Liver (tissue), 9 donors: ENCODE data around the gene RBM42. TPM values are rescaled to one million over a fixed set of nuclear protein-coding genes. Genes with fewer than 3 reads are reported as not detected.

Source experiments
- DNase-seq: peaks from one replicate; pipeline ENCODE4 v3.0.0-alpha.2; 2017; ENCODE audit warnings: low spot score
- H3K27ac ChIP-seq, 2 donors: one replicate each; pipeline ENCODE4 v1.7.0; 2013; ENCODE audit warnings: inconsistent platforms in 2 of 2, low read length in 2 of 2, control low read depth in 1 of 2, low read depth in 1 of 2, mild to moderate bottlenecking in 1 of 2
- H3K27me3 ChIP-seq, 4 donors: one replicate each; pipeline versions ENCODE4 v1.6.1 to v1.7.0; 2013; ENCODE audit warnings: low read length in 3 of 4, inconsistent platforms in 1 of 4, mild to moderate bottlenecking in 1 of 4, moderate library complexity in 1 of 4; ENCODE audit not compliant: control insufficient read depth in 4 of 4, insufficient read depth in 4 of 4
- H3K36me3 ChIP-seq, 4 donors: one replicate each; pipeline versions ENCODE4 v1.6.1 to v1.7.0; 2013; ENCODE audit warnings: low read length in 3 of 4, mild to moderate bottlenecking in 3 of 4, low read depth in 1 of 4, moderate library complexity in 1 of 4; ENCODE audit not compliant: control insufficient read depth in 4 of 4, insufficient read depth in 3 of 4
- H3K4me1 ChIP-seq, 4 donors: one replicate each; pipeline versions ENCODE4 v1.6.1 to v1.7.0; 2013; ENCODE audit warnings: low read length in 3 of 4, mild to moderate bottlenecking in 3 of 4, moderate library complexity in 1 of 4; ENCODE audit not compliant: control insufficient read depth in 4 of 4, insufficient read depth in 4 of 4
- H3K4me3 ChIP-seq, 3 donors: one replicate each; pipeline versions ENCODE4 v1.6.1 to v1.7.0; 2013; ENCODE audit warnings: low read length in 3 of 3, control low read depth in 1 of 3, low read depth in 1 of 3, mild to moderate bottlenecking in 1 of 3
- H3K9ac ChIP-seq, 2 donors: one replicate each; pipeline ENCODE4 v1.7.0; 2013; ENCODE audit warnings: low read length in 2 of 2, mild to moderate bottlenecking in 2 of 2, moderate library complexity in 2 of 2, control low read depth in 1 of 2, low read depth in 1 of 2
- H3K9me3 ChIP-seq, 4 donors: one replicate each; pipeline versions ENCODE4 v1.6.1 to v1.7.0; 2013; ENCODE audit warnings: low read length in 3 of 4; ENCODE audit not compliant: control insufficient read depth in 4 of 4
- ATF3 ChIP-seq: IDR thresholded peaks from 2 replicates; pipeline ENCODE4 v1.6.1; 2016; ENCODE audit warnings: antibody characterized with exemption
- CTCF ChIP-seq: fragments of 150-350 bp; IDR thresholded peaks from 2 replicates; pipeline ENCODE4 v1.5.1; 2017; ENCODE audit warnings: improper control_type of control experiment, low read depth, low read length; ENCODE audit not compliant: missing input control
- EGR1 ChIP-seq, 2 donors: IDR thresholded peaks; 2 replicates each; pipeline ENCODE4 v1.6.1; 2016 to 2018; ENCODE audit warnings: antibody characterized with exemption in 2 of 2, low read depth in 2 of 2
- FOXA2 ChIP-seq: IDR thresholded peaks from 2 replicates; pipeline ENCODE4 v1.6.1; 2016; ENCODE audit warnings: antibody characterized with exemption
- GABPA ChIP-seq, 2 donors: IDR thresholded peaks in 1 of 2; conservative IDR thresholded peaks in 1 of 2; 2 replicates each; pipeline ENCODE4 v1.6.1; 2016; ENCODE audit warnings: antibody characterized with exemption in 2 of 2, mild to moderate bottlenecking in 1 of 2, moderate library complexity in 1 of 2
- HNF4A ChIP-seq, 2 donors: conservative IDR thresholded peaks; 2 replicates each; pipeline ENCODE4 v1.6.1; 2016; ENCODE audit warnings: antibody characterized with exemption in 2 of 2, mild to moderate bottlenecking in 2 of 2
- HNF4G ChIP-seq: IDR thresholded peaks from 2 replicates; pipeline ENCODE4 v1.6.1; 2016; ENCODE audit warnings: antibody characterized with exemption
- NR2F2 ChIP-seq: IDR thresholded peaks from 2 replicates; pipeline ENCODE4 v1.6.1; 2016; ENCODE audit warnings: antibody characterized with exemption
- RAD21 ChIP-seq, 2 donors: IDR thresholded peaks; 2 replicates each; pipeline ENCODE4 v1.6.1; 2016; ENCODE audit warnings: antibody characterized with exemption in 2 of 2, mild to moderate bottlenecking in 2 of 2
- REST ChIP-seq: IDR thresholded peaks from 2 replicates; pipeline ENCODE4 v1.6.1; 2016; ENCODE audit warnings: antibody characterized with exemption, mild to moderate bottlenecking
- SP1 ChIP-seq: IDR thresholded peaks from 2 replicates; pipeline ENCODE4 v1.6.1; 2018; ENCODE audit warnings: antibody characterized with exemption, mild to moderate bottlenecking
- TAF1 ChIP-seq: conservative IDR thresholded peaks from 2 replicates; pipeline ENCODE4 v1.6.1; 2016; ENCODE audit warnings: antibody characterized with exemption, mild to moderate bottlenecking
- WGBS: extraction: QIAGEN DNeasy Blood & Tissue Kit; methylation state at CpG from one replicate; pipeline ENCODE4 v1.1.7; 2013; 5-methylcytosine and 5-hydroxymethylcytosine counted together
- polyA plus RNA-seq, 2 donors: library from polyadenylated mRNA; stranded (reverse) in 1 of 2; unstranded in 1 of 2; fragments of 200-250 nt in 1 of 2; fragments of >200 nt in 1 of 2; fragmentation: Nextera tagmentation in 1 of 2; extraction: Ambion mirVana in 1 of 2; gene quantifications; one replicate each; pipeline versions ENCODE4 v1.2.1 to v1.2.3, GENCODE V29; 2013 to 2015
- total RNA-seq, 2 donors: library from RNA; depleted of rRNA; stranded (reverse); fragments of >200 nt; gene quantifications; one replicate each; pipeline ENCODE4 v1.2.3, GENCODE V29; 2014
- TF ChIP-seq, protein P1 (sequence below): IDR thresholded peaks from 2 replicates; pipeline ENCODE4 v1.6.1; 2016; ENCODE audit warnings: antibody characterized with exemption
- TF ChIP-seq, protein P2 (sequence below): IDR thresholded peaks from 2 replicates; pipeline ENCODE4 v1.6.1; 2016; ENCODE audit warnings: antibody characterized with exemption
- donor health status: healthy.
- donor health status: healthy.
- donor health status: healthy.
- donor health status: healthy.
- donor health status: healthy.

RBM42 gene
- total and polyA plus RNA-seq, 4 donors: 17.8 to 34.7 (median 20.1) TPM

GRCh38 chr19:35639863-35640262, 11.0 kb downstream of the RBM42 start:
- TF ChIP-seq HNF4G: no peak
- TF ChIP-seq FOXA2: no peak
- no peak for TF ChIP-seq ATF3
- TF ChIP-seq, protein P1, sequence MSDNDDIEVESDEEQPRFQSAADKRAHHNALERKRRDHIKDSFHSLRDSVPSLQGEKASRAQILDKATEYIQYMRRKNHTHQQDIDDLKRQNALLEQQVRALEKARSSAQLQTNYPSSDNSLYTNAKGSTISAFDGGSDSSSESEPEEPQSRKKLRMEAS: no peak
- no peak for TF ChIP-seq NR2F2
- TF ChIP-seq REST: no peak
- TF ChIP-seq GABPA (IDR thresholded peaks at IDR 0.05 in 1 of 2, conservative IDR thresholded peaks at IDR 0.05 in 1 of 2): no peak
- no peak for TF ChIP-seq CTCF
- TF ChIP-seq, protein P2, sequence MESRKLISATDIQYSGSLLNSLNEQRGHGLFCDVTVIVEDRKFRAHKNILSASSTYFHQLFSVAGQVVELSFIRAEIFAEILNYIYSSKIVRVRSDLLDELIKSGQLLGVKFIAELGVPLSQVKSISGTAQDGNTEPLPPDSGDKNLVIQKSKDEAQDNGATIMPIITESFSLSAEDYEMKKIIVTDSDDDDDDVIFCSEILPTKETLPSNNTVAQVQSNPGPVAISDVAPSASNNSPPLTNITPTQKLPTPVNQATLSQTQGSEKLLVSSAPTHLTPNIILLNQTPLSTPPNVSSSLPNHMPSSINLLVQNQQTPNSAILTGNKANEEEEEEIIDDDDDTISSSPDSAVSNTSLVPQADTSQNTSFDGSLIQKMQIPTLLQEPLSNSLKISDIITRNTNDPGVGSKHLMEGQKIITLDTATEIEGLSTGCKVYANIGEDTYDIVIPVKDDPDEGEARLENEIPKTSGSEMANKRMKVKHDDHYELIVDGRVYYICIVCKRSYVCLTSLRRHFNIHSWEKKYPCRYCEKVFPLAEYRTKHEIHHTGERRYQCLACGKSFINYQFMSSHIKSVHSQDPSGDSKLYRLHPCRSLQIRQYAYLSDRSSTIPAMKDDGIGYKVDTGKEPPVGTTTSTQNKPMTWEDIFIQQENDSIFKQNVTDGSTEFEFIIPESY: no peak
- TF ChIP-seq HNF4A (conservative IDR thresholded peaks at IDR 0.05): no peak
- TF ChIP-seq SP1: no peak
- no peak overlapping the region for H3K9ac ChIP-seq
- peaks cover 5 to 20% (median 13%) of the 10 kb centered on the region in 4 donors for H3K36me3 ChIP-seq
- DNase-seq: no peak
- peaks cover 0 to 14% (median 6%) of the 10 kb centered on the region in 4 donors for H3K4me1 ChIP-seq
- no peak overlapping the region for H3K4me3 ChIP-seq
- no peaks in the 10 kb centered on the region for H3K9me3 ChIP-seq
- H3K27ac ChIP-seq: no peak overlapping the region
- no peaks in the 10 kb centered on the region for H3K27me3 ChIP-seq
- WGBS: 93% methylated on average over 8 of the region's 8 CpGs

- Histone ChIP-seq H3K9me3 (no peaks in the 10 kb centered on the region), H3K9ac (no peak within 1 kb of the TSS), H3K4me1 (peaks cover 0 to 20% (median 9%) of the 10 kb centered on the region in 4 donors), H3K27ac (no peak within 1 kb of the TSS), H3K36me3 (peaks cover 4 to 15% (median 7%) of the 10 kb centered on the region in 4 donors), H3K27me3 (no peaks in the 10 kb centered on the region), H3K4me3 (no peak within 1 kb of the TSS)
- WGBS: 53% methylated on average over 28 of the region's 28 CpGs
- TF ChIP-seq TAF1: no peak
- TF ChIP-seq FOXA2: no peak
- TF ChIP-seq EGR1 (IDR thresholded peaks at IDR 0.05; ENCODE audit: low read depth in 2 of 2): no peak
- TF ChIP-seq RAD21 (IDR thresholded peaks at IDR 0.05): no peak
- TF ChIP-seq, protein P2: no peak
- TF ChIP-seq GABPA (IDR thresholded peaks at IDR 0.05 in 1 of 2, conservative IDR thresholded peaks at IDR 0.05 in 1 of 2): no peak
- TF ChIP-seq REST: no peak
- peak; percentile 48 for DNase-seq
Measured at GRCh38 chr19:35641515-35642151, 12.8 kb downstream of the RBM42 start, which contains the start of gene ETV2. TSS of gene ETV2 (plus strand) at chr19:35641745. CDS start at chr19:35642461, 716 bp downstream.
